NB4 (cell line): ENCODE results near the gene ZNF516.

ENCODE experiments used
- DNase-seq: peaks from one replicate; pipeline ENCODE4 v3.0.0; 2010; ENCODE audit warnings: low read depth
- H3K4me3 ChIP-seq: one replicate; pipeline ENCODE4 v1.5.1; 2011; ENCODE audit warnings: mild to moderate bottlenecking, low read depth, low read length, moderate library complexity
- CTCF ChIP-seq: IDR thresholded peaks from one replicate; pipeline ENCODE4 v1.5.1; 2012; ENCODE audit warnings: low read depth, low read length
- MAX ChIP-seq: IDR thresholded peaks from 2 replicates; pipeline ENCODE4 v1.6.1; 2011; ENCODE audit warnings: low read depth, low read length
- MYC ChIP-seq: IDR thresholded peaks from 2 replicates; pipeline ENCODE4 v1.6.1; 2011; ENCODE audit warnings: low read depth, low read length
- POLR2A ChIP-seq: IDR thresholded peaks from 2 replicates; pipeline ENCODE4 v1.6.1; 2011; ENCODE audit warnings: mild to moderate bottlenecking; ENCODE audit not compliant: insufficient read length; ENCODE audit errors: extremely low read depth

The ZNF516 gene

GRCh38 chr18:76515576-76515975 is 20.5 kb upstream of the ZNF516 start:
- TF ChIP-seq MAX (no peak), CTCF (no peak), POLR2A (no peak), MYC (no peak)
- no peak for DNase-seq
- no peak overlapping the region for H3K4me3 ChIP-seq

- peak; percentile 81 for DNase-seq
- TF ChIP-seq MAX (no peak), MYC (no peak), CTCF (no peak), POLR2A (no peak)
- H3K4me3 ChIP-seq = peak overlapping the region; percentile 12
Measured at GRCh38 chr18:76514573-76514972, 19.5 kb upstream of the ZNF516 start.

- TF ChIP-seq CTCF (no peak), MYC (no peak), MAX (no peak), POLR2A (no peak)
- DNase-seq = no peak
- H3K4me3 ChIP-seq = no peak overlapping the region
Measured at GRCh38 chr18:76507830-76508385, 12.9 kb upstream of the ZNF516 start.

GRCh38 chr18:76506974-76507764 is 12.1 kb upstream of the ZNF516 start:
- TF ChIP-seq MAX (no peak), CTCF (no peak), MYC (no peak), POLR2A (no peak)
- no peak overlapping the region for H3K4me3 ChIP-seq
- no peak for DNase-seq

GRCh38 chr18:76506395-76506794 is 11.4 kb upstream of the ZNF516 start:
- no peak for DNase-seq
- TF ChIP-seq MAX = no peak
- TF ChIP-seq MYC = no peak
- no peak for TF ChIP-seq CTCF
- no peak for TF ChIP-seq POLR2A
- H3K4me3 ChIP-seq = no peak overlapping the region

GRCh38 chr18:76505614-76506013 is 10.6 kb upstream of the ZNF516 start:
- peak; percentile 78 for DNase-seq
- TF ChIP-seq MAX = no peak
- no peak for TF ChIP-seq CTCF
- no peak for TF ChIP-seq MYC
- no peak for TF ChIP-seq POLR2A
- H3K4me3 ChIP-seq = no peak overlapping the region
